Measurements from ENCODE around the gene ZNF524.
"Not testable (repeated sequence)": the region's sequence is repeated elsewhere in the genome, so short reads cannot be mapped to it uniquely, and the experiment has no call there.

Gene ZNF524, protein sequence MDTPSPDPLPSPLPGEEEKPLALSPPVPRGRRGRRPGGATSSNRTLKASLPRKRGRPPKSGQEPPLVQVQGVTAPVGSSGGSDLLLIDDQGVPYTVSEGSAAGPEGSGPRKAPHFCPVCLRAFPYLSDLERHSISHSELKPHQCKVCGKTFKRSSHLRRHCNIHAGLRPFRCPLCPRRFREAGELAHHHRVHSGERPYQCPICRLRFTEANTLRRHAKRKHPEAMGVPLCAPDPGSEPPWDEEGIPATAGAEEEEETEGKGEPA

DNA sequence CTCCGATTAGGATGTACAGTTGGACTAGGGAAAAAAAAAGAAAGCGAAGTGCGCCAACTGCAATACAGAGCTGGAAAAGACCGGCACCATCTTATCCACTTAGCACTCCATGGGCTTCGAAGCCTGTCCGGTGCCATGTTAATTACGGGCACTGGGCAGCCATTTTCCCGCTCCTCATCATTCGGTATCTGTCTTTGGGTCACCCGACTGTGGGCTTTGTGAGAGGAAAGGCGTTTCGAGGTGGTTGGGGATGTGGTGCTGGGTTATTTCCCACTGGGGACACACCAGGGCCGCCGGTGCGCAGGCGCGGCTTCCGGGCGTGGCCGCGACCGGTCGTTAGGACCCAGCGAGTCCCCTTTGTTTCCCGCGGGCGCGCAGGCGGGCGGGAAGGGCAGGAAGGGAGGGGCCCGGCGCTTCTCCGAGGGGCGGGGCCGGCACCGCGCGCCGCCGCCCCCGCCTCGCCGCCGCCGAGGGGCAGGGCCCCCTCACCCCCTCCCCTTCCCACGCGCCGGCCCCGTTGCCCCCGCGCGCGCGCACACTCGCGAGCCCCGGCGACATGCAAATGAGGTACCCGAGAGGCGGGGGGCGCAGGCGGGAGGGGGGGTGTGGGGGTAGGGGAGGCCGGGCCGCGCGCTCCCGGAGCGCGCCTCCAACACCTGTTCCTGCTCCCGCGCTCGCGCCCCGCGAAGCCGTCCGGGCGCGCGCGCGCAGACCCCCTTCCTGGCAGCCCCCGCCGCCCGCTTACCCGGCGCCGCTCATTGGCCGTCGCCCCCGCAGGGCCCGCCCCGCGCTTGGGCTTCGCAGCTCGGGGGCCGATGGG is at the start of gene ZNF524:
TSS of gene ZNF524 (plus strand) at position 447 of the 820 bp plus-strand sequence. CDS start 1,825 bp downstream, outside the sequence.
- peak; percentile 68 for DNase-seq (ENCODE audit: low read depth)

DNA sequence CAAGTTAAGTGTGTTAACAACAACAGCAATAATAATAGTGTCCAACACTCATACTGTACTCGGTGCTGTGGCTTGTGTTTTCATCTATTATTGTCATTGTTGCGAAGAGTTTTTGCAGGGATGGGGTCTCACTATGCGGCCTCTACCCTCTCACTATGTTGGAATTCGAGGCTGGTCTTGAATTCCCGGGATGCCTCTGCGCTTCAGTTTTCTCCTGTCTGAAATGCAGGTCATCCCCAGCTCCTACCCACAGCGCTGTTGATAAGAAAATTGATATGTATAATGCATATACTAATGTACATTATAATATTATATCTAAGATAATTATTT is 49.8 kb upstream of the ZNF524 start:
- no peak for DNase-seq (ENCODE audit: low read depth)

DNA sequence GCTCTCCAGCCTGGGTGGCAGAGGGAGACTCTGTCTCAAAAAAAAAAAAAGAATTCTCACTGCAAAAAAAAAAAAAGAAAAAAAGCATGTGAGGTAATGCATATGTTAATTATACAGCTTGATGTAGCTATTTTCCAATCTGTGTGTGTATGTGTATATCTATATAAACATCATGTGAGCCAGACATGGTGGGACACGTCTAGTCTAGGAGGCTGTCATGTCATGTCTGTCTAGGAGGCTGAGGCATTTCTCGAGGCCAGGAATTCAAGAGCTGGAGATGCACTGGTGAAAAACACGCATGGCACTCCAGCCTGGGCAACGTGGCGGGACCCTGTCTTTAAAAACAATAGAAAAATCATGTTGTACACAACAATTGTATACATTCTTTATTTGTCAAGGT is 47.9 kb upstream of the ZNF524 start:
- no peak for DNase-seq (ENCODE audit: low read depth)

DNA sequence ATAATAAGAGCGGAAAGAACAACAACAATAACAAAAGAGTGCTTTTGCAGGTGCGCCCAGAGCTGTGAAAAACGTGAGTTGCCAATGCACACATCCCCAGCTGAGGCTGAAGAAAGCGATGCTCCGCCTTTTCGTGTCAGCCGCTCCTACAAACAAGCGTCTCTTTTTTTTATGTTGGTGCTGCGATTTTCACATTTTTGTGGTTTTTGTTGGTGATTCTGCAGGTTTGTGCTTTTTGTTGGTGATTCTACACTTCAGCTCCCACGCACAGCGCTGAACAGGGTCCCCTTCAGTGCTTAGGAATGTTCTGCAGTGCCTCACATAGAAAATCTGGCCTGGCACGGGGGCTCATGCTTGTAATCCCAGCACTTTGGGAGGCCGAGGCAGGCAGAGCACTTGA is 47.5 kb upstream of the ZNF524 start:
- DNase-seq (ENCODE audit: low read depth) = no peak

DNA sequence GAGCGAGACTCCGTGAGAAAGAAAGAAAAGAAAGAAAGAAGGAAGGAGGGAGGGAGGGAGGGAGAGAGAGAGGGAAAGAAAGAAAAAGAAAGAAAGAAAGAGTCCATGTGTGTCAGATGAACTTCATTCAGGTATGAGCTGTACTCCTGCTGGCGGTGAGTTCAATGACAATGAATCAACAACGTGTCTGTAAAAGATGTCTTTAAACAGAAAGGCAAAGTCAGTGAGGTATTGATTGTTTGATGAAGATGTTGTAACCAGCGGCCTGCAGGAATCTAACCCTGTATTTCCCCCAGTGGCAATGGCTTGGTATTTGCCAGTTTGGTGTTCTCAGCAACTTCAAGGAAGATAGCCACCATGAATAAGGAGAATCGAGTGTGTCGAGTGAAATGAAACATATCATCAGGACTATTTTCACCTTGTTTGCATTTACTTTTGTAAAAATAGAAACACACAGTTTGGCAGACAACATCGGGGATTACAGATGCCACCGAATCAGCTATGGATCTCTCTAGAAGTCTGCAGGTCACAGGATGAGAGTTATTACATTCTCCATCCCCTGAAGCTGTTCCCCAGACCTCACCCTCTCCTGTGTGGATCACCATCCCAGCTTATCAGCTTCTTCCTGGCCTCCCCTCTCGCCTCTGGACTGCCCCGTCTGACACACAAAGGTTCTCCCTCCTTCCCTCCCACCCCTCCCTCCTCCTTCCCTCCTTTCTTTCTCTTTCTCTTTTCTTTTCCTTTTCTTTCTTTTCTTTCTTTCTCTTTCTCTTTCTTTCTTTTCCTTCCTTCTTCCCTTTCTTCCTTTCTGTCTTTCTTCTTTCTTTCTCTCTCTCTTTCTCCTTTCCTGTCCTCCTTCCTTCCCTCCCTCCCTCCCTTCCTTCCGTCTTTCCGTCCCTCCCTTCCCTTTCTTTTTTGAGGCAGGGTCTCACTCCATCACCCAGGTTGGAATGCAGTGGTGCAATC is 46.6 kb upstream of the ZNF524 start:
- DNase-seq (ENCODE audit: low read depth) = no peak

DNA sequence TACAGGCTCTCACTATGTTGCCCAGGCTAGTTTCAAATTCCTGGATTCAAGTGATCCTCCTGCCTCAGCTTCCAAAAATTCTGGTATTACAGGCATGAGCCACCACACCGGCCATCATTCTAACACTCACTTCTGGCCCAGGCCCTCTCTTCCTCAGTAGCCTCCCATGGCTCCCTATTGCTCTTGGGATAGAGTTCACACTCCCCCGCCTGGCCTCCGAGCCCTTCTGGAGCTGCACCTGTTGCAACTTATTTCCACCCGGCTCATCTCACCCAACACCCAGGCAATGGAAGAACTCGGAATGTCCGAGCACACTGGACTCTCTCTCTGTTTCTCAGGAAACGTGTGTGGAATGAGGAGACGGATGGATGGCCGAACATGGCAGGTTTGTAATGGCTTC is 45.8 kb upstream of the ZNF524 start:
- DNase-seq (ENCODE audit: low read depth) = no peak

DNA sequence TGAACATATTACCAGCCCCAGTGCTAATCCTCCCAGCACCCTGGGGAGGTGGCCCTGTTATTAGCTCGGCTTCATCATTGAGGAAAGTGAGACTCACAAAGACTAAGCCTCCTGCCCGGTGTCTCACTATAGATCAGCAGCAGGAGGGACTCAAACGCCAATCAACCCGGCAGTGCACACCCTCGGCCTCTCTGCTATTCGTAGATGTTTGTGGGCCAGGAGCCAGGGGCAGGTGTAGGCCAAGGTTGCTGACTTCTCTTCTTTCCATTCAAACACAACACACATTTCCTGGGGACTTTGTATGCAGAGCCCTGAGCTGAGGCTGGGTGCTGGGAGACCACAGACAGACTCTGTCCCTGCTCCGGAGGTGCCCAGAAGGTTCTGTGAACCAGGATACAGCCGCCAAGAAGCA is 45.3 kb upstream of the ZNF524 start:
- DNase-seq (ENCODE audit: low read depth) = no peak

DNA sequence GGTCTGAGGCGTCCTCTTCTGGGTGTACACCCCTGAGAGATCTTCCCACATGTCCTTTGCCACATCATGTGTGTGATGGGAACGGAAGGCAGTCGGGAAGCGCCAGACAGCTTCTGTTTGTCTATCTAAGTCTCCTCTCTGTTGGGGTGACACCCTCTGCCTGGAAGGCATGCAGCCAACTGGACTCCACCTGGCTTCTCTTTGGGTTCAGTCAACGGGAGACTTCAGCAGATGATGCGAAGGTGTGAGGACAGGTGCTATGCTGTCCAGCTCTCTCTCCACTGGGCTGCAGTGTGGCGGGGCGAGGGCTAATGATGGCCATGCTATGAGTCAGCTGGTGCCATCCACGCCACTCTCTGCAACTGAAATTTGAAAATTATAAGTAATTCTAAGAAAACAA is 40.4 kb upstream of the ZNF524 start:
- no peak for DNase-seq (ENCODE audit: low read depth)

DNA sequence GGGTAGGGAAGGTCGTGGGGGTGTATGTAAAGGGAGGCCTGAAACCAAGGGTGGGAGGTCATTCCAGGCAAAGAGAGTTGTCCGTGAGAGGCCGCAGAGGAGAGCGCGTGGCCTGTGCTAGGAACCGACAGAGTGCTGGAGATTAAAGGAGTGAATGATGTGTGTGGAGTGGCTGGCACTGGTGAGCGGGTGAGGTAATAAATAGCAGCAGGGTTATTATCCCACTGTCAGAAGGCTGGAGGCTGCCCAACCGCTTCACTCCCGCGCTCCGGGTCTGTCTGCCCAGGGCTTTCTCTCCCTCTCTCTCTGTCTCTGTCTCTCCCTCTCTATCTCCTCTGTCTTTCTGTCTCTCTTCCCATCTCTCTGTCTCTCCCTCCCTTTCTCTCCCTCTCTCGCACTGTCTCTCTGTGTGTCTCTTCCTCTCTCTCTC is 36.8 kb upstream of the ZNF524 start:
- no peak for DNase-seq (ENCODE audit: low read depth)

DNA sequence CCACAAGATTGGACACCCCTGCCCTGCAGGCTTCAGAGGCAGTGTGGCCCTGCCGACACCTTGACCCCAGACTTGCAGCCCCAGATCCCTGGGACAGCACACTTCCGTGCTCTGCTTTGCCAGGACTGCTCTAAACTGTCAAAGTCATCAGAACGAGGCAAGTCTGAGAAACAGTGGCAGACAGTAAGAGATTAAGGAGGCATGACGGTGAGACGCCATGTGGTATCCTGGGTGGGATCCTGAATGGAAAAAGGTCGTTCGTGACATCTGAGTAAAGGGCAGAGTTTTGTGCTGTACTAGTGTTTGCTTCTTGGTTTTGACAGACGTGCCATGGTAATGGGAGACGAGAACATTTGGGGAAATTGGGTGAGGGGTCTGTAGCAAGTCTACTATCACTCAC is 33.3 kb upstream of the ZNF524 start:
- DNase-seq (ENCODE audit: low read depth) = no peak

DNA sequence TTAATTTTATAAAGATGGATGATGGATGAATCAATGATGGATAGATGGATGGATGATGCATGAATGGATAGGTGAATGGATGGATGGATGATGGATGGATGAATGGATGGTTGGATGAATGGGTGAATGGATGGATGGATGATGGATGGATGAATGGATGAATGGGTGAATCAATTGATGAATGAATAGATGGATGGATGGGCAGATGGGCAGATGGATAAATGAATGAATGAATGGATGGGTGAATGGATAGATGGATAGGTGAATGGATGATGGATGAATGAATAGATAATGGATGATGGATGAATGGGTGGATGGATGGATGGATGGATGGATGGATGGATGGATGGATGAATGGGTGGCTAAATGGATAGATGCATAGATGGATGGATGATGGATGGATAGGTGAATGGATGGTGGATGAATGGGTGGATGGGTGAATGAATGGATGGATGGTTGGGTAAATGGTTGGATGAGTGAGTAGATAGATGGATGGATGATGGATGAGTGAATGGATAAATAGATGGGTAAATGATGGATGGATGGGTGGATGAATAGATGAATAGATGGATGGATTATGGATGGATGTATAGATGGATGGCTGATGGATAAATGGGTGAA is 32.3 kb upstream of the ZNF524 start:
- no peak for DNase-seq (ENCODE audit: low read depth)

DNA sequence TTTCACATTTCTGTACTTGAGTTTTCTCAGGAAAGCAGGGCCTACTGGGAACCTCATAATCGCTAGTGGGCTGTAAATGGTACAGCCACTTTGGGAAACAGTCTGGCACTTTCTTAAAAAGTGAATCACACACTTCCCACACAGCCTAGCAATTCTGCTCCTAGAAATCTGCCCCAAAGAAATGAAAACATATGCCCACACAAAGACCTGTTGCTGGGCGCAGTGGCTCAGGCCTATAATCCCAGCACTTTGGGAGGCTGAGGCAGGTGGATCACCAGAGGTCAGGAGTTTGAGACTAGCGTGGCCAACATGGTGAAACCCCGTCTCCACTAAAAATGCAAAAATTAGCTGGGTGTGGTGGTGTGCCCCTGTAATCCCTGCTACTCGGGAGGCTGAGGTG is 30.6 kb upstream of the ZNF524 start:
- DNase-seq (ENCODE audit: low read depth) = not testable (repeated sequence)

DNA sequence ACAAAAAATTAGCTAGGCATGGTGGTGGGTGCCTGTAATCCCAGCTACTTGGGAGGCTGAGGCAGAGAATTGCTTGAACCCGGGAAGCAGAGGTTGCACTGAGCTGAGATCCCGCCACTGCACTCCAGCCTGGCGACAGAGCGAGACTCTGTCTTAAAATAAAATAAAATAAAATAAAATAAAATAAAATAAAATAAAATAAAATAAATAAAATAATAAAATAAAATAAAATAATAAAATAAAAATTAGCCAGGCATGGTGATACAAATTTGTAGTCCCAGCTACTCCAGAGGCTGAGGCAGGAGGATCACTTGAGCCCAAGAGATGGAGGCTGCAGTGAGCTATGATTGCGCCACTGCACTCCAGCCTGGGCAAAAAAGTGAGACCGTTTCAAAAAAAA is 26.2 kb upstream of the ZNF524 start:
- not testable (repeated sequence) for DNase-seq (ENCODE audit: low read depth)

DNA sequence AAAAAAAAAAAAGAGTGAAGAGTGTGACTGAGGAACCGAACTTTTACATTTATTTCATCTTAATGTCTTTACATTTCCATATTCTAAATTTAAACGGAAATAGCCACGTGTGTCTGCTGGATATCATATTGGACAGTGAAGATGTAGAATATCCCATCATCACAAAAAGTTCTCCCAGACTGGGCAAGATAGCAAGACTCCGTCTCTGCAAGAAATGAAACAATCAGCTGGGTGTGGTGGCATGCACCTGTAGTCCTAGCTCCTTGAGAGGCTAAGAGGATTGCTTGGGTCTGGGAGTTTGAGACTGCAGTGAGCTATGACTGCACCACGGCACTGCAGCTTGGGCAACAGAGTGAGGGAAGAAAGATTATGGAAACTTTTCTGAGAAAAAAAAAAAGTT is 23.3 kb upstream of the ZNF524 start:
- no peak for DNase-seq (ENCODE audit: low read depth)

DNA sequence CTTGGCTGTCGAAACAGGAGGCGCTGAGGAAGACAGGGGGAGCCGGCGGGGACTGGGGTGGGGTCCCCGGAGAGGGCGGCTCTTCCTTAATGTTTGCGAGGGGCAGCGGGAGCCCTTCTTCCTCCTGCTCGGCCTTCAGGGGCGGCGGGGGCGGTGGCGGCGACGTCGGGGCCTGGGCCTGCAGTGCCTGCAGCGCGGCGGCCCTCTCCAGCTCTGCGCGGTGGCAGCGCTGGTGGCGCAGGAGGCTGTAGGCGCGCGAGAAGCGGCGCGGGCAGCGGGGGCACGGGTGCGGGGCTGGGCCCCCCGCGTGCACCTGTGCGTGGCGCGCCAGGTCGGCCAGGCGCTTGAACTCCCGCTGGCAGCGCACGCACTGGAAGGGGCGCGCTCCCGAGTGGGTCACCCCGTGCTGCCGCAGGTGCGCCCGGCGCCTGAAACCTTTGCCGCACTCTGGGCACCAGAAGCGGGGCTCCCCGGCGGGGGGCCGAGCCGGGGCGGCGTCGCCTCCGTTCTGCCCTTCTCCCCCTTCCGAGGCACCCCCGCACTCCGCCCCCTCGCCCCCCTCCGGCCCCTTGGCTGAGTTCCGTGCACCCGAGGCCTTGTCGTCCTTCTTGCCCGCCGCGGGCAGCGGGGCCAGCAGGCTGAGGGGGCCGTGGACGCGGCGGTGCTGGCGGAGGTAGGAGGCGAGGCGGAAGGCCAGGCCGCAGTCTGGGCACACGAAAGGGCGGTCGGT is 21.9 kb upstream of the ZNF524 start:
- DNase-seq (ENCODE audit: low read depth) = no peak

DNA sequence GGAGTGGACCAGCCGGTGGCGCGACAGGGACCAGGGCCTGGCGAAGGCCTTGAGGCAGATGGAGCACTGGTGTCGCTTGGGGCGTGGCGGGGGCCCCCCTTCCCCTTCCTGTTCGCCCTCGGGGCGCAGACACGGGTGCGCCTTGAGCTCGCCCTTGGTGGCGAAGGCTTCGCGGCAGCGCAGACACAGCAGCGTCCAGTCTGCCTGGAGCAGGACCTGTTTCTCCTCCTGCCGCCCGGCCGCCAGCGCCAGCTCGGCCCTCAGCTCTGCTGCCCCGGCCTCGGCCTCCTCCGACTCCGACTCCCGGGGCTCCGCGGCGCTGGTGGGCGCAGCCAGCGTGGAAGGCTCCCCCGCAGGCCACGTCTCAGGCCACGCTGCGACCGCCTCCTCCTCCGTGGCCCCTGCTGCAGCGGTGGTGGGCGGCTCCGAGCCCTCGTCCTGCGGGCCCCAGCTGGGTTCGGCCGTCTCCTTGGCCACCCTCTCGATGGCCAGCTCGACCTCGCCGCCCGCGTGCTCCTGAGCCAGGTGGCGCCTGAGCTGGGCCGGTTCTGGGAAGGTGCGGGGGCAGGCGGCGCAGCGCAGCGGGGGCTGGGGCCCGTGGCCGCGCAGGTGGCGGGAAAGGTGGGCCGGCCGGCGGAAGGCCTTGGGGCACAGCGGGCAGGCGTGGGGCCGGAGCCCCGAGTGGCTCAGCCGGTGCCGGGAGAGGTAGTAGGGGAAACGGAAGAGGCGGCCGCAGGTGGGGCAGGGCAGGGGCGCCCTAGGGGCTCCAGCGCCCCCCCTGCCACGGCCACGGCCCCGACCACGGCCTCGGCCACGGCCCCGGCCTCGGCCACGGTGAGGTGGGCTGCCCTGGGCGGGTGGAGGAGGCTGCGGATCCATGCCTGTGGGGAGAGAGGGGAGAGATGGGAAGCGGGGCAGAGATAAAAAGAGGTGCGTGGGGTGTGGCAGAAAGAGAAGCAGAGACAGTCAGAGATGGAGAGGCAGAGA is 21.0 kb upstream of the ZNF524 start:
- no peak for DNase-seq (ENCODE audit: low read depth)

DNA sequence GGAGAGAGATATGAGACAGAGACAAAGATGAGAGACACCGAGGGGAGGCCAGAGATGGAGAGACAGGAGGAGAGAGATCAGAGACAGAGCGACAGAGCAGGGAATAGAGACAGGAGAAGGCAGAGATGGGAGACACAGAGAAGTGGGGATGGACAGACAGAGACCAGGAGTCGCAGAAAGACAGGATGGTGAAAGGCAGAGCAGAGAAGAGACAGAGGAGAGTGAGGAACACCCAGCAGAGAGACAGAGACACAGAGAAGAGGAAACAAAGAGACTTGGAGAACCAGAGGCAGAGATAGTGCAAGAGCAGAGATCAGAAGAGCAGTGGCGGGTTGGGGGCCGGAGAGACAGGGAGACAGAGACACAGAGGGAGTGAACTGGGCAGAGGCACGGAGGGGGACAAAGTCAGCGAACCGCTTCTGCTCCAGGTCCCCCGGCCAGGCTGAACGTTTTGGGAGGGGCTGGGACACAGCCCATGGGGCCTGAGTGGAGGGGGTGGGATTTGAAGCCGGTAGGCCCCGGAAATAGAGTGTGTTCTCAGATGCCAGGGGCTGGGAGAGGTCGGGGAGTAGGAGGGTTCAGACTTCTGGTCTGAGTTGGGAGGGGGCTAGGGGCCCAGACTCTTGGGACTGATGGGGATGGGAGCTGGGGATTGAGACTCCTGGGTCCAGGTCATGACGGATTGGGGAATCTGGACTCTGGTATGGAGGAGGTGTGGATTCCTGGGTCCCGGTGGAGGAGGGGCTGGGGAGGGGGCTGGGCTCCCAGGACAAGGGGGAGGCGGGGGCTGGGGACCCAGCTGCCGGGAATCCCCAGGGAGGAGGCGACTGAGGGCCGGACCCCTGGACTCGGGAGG is 20.1 kb upstream of the ZNF524 start:
- DNase-seq (ENCODE audit: low read depth) = no peak

DNA sequence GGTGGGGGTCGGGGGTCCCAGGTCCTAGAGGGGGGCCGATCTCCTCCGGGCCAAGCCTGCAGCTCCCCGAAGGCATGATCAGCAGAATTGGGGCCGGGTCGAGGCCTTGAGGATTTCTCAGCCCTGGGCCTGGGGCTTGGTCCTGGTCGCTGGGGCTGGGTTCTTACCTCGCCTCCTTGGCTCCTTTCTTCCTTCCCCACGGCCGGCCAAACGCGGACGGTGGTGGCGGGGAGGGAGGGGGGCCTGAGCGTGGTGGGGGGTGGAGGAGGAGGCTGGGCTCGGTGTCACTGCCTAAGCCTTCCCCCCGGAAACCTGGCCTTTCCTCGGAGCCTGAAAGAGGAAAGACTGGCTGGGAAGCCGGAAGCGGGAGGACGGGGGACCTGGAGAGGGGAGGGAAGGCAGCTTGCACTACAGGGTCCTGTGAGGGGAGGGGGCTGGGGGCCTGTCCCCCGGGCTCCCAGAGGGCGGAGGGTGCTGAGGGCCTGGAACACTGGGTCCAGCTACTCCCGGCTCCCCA is 19.4 kb upstream of the ZNF524 start, which contains the start of gene ZNF579:
TSS of gene ZNF579 (minus strand) at position 221 of the 517 bp plus-strand sequence. CDS start 1,209 bp downstream, outside the sequence.
- peak; percentile 56 for DNase-seq (ENCODE audit: low read depth)

Measured in stimulated activated CD8-positive, alpha-beta memory T cell treated with anti-CD3 and anti-CD28 coated beads, Interleukin-12 subunit alpha, Interleukin-12 subunit beta, amount 100 ng/mL, for 1 hour (primary cell).